Measurements from ENCODE around the gene BCOR.

DNA sequence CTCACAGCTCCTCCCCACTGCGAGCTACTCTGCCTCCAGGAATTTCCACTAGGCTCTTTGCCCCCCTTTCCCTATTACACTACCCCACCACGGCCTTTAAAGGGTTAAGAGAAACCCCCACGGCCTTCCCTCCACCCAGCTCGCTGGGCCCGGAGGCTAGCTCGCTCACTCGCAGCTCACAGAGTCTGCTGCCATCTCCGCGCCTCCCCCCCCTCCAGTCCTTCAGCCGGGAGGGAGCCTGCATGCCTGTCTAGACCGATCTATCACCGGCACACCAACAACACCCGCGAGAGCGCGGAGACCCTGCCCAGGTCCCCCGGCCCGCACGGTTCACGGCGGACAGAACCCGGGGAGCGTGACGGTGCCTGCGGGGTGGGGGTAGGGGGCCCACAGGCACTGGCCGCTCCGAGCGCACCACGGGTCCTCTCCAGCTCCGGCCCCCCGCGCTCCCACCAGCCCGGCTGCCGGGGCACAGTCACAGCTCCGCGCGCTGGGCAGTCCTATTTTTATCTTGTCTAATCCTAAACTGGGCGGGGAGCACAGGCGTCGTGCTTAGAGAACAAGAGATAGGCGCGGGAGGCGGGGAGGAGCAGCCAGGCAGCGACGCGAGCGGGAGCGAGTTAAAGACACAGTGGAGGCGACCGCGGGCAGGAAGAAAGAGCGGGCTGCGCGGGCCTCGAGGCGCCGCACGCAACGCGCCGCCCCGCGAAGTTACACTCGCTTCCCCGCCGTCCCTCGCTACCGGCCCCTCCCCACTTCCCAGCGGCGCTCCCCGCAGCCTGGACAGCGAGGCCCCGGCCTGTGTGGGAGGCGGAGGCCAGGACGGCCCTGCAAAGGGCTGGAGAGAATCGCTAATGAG, 3.5 kb downstream of the BCOR start:
- TF ChIP-seq, protein P1, sequence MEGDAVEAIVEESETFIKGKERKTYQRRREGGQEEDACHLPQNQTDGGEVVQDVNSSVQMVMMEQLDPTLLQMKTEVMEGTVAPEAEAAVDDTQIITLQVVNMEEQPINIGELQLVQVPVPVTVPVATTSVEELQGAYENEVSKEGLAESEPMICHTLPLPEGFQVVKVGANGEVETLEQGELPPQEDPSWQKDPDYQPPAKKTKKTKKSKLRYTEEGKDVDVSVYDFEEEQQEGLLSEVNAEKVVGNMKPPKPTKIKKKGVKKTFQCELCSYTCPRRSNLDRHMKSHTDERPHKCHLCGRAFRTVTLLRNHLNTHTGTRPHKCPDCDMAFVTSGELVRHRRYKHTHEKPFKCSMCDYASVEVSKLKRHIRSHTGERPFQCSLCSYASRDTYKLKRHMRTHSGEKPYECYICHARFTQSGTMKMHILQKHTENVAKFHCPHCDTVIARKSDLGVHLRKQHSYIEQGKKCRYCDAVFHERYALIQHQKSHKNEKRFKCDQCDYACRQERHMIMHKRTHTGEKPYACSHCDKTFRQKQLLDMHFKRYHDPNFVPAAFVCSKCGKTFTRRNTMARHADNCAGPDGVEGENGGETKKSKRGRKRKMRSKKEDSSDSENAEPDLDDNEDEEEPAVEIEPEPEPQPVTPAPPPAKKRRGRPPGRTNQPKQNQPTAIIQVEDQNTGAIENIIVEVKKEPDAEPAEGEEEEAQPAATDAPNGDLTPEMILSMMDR (IDR thresholded peaks at IDR 0.05): no peak
- TF ChIP-seq POLR2A (IDR thresholded peaks at IDR 0.05): no peak
- no peak for TF ChIP-seq POLR2AphosphoS5 (IDR thresholded peaks at IDR 0.05)

All from breast epithelium (tissue), 3 donors.